GM18909 (cell line): ENCODE data around the gene SPIC.

Source experiments
- ATAC-seq: cut with Tn5 transposase; IDR thresholded peaks from one replicate; pipeline ENCODE4 v1.9.1; 2021; ENCODE audit warnings: mild to moderate bottlenecking; ENCODE audit not compliant: unreplicated experiment, poor library complexity

Gene SPIC

DNA sequence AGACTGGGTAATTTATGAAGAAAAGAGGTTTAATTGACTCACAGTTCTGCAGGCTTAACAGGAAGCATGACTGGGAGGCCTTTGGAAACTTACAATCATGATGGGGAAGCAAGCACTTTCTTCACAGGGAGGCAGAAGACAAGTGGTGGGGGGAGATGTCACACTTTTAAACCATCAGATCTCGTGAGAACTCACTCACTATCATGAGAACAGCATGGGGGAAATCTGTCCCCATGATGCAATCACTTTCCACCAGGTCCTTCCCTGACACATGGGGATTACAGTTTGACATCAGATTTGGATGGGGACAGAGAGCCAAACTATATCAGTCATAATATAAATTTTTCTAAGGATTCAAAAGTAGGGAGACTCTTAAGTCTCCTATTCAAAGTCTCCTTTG lies 46.0 kb downstream of the SPIC start:
- ATAC-seq, result no peak

DNA sequence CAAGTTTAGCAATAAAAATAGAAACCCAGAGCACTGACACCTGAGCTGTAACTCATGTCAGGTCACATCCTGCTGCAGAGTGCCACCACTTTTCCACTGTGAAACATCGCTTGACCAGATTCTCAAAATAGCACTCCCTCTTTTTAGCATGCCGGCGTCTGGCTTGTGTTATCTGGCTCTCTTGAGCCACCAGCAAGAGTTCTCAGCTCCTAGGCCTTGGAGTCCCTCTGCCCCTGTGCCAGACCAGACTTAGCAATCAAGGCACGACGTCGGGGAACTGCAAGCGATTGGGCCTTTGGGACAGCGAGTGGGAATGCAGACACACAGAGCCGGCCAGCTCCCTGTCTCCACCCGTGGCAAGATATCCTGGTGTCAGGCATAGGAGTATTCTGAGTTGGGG lies 52.5 kb downstream of the SPIC start:
- no peak for ATAC-seq

DNA sequence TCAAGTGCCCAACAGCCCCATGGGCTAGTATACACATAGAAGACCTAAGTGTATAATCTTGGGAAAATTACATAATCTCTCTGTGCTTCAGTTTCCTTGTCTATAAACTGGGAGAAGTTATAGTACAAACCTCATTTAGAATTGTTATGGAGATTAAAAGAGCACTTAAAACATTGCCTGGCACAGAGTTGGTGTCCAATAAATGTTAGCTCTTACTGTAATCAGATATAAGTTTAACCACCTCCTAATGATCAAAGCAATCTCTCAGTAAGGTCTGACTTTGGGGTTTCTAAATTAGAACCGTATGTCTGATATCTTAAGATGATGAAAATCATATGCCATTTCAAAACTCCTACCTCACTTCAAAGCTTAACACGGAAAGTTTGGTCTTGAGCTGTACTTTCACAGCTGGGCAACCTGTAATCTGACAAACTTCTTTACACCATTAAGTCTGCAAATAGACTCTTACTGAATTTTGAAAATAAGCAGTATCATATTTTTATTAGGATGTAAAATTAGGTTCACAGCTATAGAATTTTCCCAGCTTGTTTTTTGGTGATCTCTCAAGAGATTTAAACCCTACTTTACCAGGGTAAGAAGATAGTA lies 61.0 kb downstream of the SPIC start:
- no peak for ATAC-seq
